Smooth muscle cell (in vitro differentiated cells): Measurements from ENCODE around the gene TCF23. TPM values are rescaled to one million over a fixed set of nuclear protein-coding genes. Genes with fewer than 3 reads are reported as not detected.
"Not testable (repeated sequence)": the region's sequence is repeated elsewhere in the genome, so short reads cannot be mapped to it uniquely, and the experiment has no call there.

Experiments used
- DNase-seq: peaks from one replicate; lab custom pipeline; 2025; ENCODE audit not compliant: unreplicated experiment; lab: John Stamatoyannopoulos, UW
- H2AFZ ChIP-seq: fragments of 200-600 bp; sonication (generic); 2 replicates; pipeline ENCODE4 v1.6.0; 2016; ENCODE audit warnings: antibody characterized with exemption, low read depth, mild to moderate bottlenecking
- H3F3A ChIP-seq: fragments of 200-600 bp; sonication (generic); 2 replicates; pipeline ENCODE4 v1.6.0; 2017; ENCODE audit warnings: antibody characterized with exemption, low read depth
- H3K27ac ChIP-seq: fragments of 200-600 bp; sonication (generic); 2 replicates; pipeline ENCODE4 v1.5.1; 2016; ENCODE audit warnings: low read depth, mild to moderate bottlenecking
- H3K27me3 ChIP-seq: fragments of 200-600 bp; sonication (generic); 2 replicates; pipeline ENCODE4 v1.6.1; 2016; ENCODE audit warnings: low read depth, mild to moderate bottlenecking
- H3K36me3 ChIP-seq: fragments of 200-600 bp; sonication (generic); 2 replicates; pipeline ENCODE4 v1.5.1; 2016; ENCODE audit warnings: low read depth
- H3K4me1 ChIP-seq: fragments of 200-600 bp; sonication (generic); 2 replicates; pipeline ENCODE4 v1.5.1; 2016; ENCODE audit warnings: low read depth
- H3K4me2 ChIP-seq: fragments of 200-600 bp; sonication (generic); 2 replicates; pipeline ENCODE4 v1.6.0; 2016; ENCODE audit warnings: mild to moderate bottlenecking
- H3K4me3 ChIP-seq: fragments of 200-600 bp; sonication (generic); 2 replicates; pipeline ENCODE4 v1.5.1; 2016; ENCODE audit warnings: mild to moderate bottlenecking
- H3K79me2 ChIP-seq: fragments of 200-600 bp; sonication (generic); 2 replicates; pipeline ENCODE4 v1.6.0; 2016; ENCODE audit warnings: low read depth, mild to moderate bottlenecking
- H3K9ac ChIP-seq: fragments of 200-600 bp; sonication (generic); 2 replicates; pipeline ENCODE4 v1.6.0; 2016; ENCODE audit warnings: low read depth
- H3K9me3 ChIP-seq: fragments of 200-600 bp; sonication (generic); replicated peaks from 2 replicates; pipeline ENCODE4 v1.5.1; 2016; ENCODE audit warnings: low read depth
- H4K20me1 ChIP-seq: fragments of 200-600 bp; sonication (generic); 2 replicates; pipeline ENCODE4 v1.6.0; 2016; ENCODE audit warnings: low read depth
- CTCF ChIP-seq: fragments of 200-600 bp; sonication (generic); IDR thresholded peaks from 2 replicates; pipeline ENCODE4 v1.5.1; 2017; ENCODE audit warnings: borderline replicate concordance, mild to moderate bottlenecking, antibody characterized with exemption; ENCODE audit not compliant: insufficient read depth, poor library complexity, severe bottlenecking
- WGBS: methylation state at CpG from one replicate; pipeline ENCODE4 v1.1.7; 2016; ENCODE audit warnings: low lambda C conversion rate; 5-methylcytosine and 5-hydroxymethylcytosine counted together
- polyA plus RNA-seq: library from polyadenylated mRNA; unstranded; fragments of >200 nt; fragmentation: Nextera tagmentation; extraction: Ambion mirVana; gene quantifications from 2 replicates; pipeline ENCODE4 v1.2.1, GENCODE V29; 2016
- total RNA-seq: library from RNA; depleted of rRNA; stranded (reverse); fragments of >200 nt; gene quantifications from 2 replicates; pipeline ENCODE4 v1.2.3, GENCODE V29; 2014

The TCF23 gene
- total and polyA plus RNA-seq, 2 experiments from 2014 or later = not detected

DNA sequence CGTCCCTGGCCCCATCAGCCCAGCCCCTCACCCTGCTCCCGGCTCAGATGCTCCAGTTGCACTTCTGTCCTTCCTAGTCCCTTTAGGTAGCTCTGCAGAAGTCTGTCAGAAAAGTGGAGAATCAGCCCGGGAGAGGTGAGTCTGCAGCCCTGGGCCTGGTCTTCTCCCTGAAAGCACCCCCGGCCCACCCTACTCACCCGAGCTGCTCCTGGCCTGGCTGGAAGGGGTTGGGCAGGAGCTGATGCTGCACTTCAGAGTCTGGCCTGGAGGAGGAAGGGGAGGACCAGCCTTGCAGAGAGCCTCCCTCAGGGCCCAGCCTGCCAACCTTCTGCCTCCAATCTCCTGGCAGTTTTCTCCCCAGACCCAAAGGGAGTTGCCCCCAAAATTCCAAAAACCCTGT is 46.5 kb upstream of the TCF23 start:
- Histone ChIP-seq H3K4me1 (no peaks in the 10 kb centered on the region), H3K4me3 (no peak overlapping the region), H2AFZ (no peak overlapping the region), H3K9me3 (no peaks in the 10 kb centered on the region), H3K9ac (no peak overlapping the region), H3K79me2 (no peaks in the 10 kb centered on the region), H3K4me2 (no peak overlapping the region), H3K27me3 (peaks cover 21% of the 10 kb centered on the region), H4K20me1 (no peaks in the 10 kb centered on the region), H3K36me3 (no peaks in the 10 kb centered on the region), H3F3A (no peaks in the 10 kb centered on the region), H3K27ac (no peak overlapping the region)
- no peak for DNase-seq
- WGBS = 91% methylated on average over 5 of the region's 5 CpGs
- no peak for TF ChIP-seq CTCF

- Histone ChIP-seq H3K79me2 (no peaks in the 10 kb centered on the region), H3K27ac (no peak overlapping the region), H3K4me1 (no peaks in the 10 kb centered on the region), H3K4me2 (no peak overlapping the region), H3K36me3 (no peaks in the 10 kb centered on the region), H3K4me3 (no peak overlapping the region), H4K20me1 (no peaks in the 10 kb centered on the region), H3K9me3 (no peaks in the 10 kb centered on the region), H3K9ac (no peak overlapping the region), H3K27me3 (peaks cover 21% of the 10 kb centered on the region), H3F3A (no peaks in the 10 kb centered on the region), H2AFZ (no peak overlapping the region)
- DNase-seq = no peak
- WGBS = 86% methylated on average over 3 of the region's 3 CpGs
- no peak for TF ChIP-seq CTCF
Measured at GRCh38 chr2:27105981-27106380, 42.8 kb upstream of the TCF23 start.

- no peak for DNase-seq
- H4K20me1 ChIP-seq = no peaks in the 10 kb centered on the region
- no peak overlapping the region for H3K4me2 ChIP-seq
- H2AFZ ChIP-seq = no peak overlapping the region
- no peak overlapping the region for H3K9ac ChIP-seq
- peaks cover 9% of the 10 kb centered on the region for H3K27me3 ChIP-seq
- no peaks in the 10 kb centered on the region for H3K4me1 ChIP-seq
- H3K36me3 ChIP-seq = no peaks in the 10 kb centered on the region
- no peak overlapping the region for H3K4me3 ChIP-seq
- 95% methylated on average over 2 of the region's 2 CpGs for WGBS
- TF ChIP-seq CTCF = no peak
- H3K79me2 ChIP-seq = no peaks in the 10 kb centered on the region
- no peak overlapping the region for H3K27ac ChIP-seq
- no peaks in the 10 kb centered on the region for H3K9me3 ChIP-seq
- H3F3A ChIP-seq = no peaks in the 10 kb centered on the region
Measured at GRCh38 chr2:27108221-27108620, 40.6 kb upstream of the TCF23 start.

DNA sequence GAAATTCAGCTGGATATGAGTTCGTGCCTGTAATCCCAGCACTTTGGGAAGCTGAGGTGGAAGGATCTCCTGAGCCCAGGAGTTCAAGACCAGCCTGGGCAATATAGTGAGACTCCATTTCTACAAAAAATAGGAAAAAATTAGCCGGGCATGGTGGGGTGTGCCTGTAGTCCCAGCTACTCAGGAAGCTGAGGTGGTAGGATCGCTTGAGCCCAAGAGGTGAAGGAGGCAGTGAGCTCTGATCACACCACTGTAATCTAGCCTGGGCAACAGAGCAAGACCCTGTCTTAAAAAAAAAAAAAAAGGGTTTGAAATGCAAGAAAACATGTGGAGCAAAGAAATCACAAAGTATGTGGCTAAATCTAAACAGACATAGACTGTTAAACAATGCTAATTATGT is 39.7 kb upstream of the TCF23 start:
- Histone ChIP-seq H2AFZ (no peak overlapping the region), H3F3A (no peaks in the 10 kb centered on the region), H3K27me3 (peaks cover 9% of the 10 kb centered on the region), H3K4me1 (no peaks in the 10 kb centered on the region), H3K9ac (no peak overlapping the region), H3K79me2 (no peaks in the 10 kb centered on the region), H4K20me1 (no peaks in the 10 kb centered on the region), H3K4me3 (no peak overlapping the region), H3K36me3 (no peaks in the 10 kb centered on the region), H3K9me3 (no peaks in the 10 kb centered on the region), H3K27ac (no peak overlapping the region), H3K4me2 (no peak overlapping the region)
- 97% methylated on average over 3 of the region's 3 CpGs for WGBS
- DNase-seq = no peak
- TF ChIP-seq CTCF = no peak

GRCh38 chr2:27110603-27111352 is 38.0 kb upstream of the TCF23 start:
- H3K4me1 ChIP-seq, H3K4me3 ChIP-seq, H4K20me1 ChIP-seq, H3F3A ChIP-seq, H3K27me3 ChIP-seq, H3K9me3 ChIP-seq, H2AFZ ChIP-seq, H3K4me2 ChIP-seq, H3K36me3 ChIP-seq, H3K27ac ChIP-seq, H3K9ac ChIP-seq, H3K79me2 ChIP-seq, DNase-seq: not testable (repeated sequence)
- 89% methylated on average over 24 of the region's 24 CpGs for WGBS
